ENCODE measurements around the gene AIF1L.

GRCh38 chr9:131140112-131140511 lies 43.8 kb downstream of the AIF1L start:
- no peak for TF ChIP-seq CTCF (conservative IDR thresholded peaks at IDR 0.05; ENCODE audit: low read depth, low read length)
- no peak for TF ChIP-seq EZH2 (IDR thresholded peaks at IDR 0.05; ENCODE audit: low read length, unreplicated experiment)

Data from PC-3 (cell line).